GM12873 (cell line): ENCODE results near the gene ADAMTS9.

Source experiments
- TF ChIP-seq, protein P1 (sequence below): IDR thresholded peaks from 2 replicates; pipeline ENCODE4 v1.5.1; 2012; ENCODE audit warnings: low read depth, mild to moderate bottlenecking, moderate library complexity, low read length, control low read depth; ENCODE audit not compliant: insufficient read depth; ENCODE audit errors: missing control alignments

The ADAMTS9 gene

DNA sequence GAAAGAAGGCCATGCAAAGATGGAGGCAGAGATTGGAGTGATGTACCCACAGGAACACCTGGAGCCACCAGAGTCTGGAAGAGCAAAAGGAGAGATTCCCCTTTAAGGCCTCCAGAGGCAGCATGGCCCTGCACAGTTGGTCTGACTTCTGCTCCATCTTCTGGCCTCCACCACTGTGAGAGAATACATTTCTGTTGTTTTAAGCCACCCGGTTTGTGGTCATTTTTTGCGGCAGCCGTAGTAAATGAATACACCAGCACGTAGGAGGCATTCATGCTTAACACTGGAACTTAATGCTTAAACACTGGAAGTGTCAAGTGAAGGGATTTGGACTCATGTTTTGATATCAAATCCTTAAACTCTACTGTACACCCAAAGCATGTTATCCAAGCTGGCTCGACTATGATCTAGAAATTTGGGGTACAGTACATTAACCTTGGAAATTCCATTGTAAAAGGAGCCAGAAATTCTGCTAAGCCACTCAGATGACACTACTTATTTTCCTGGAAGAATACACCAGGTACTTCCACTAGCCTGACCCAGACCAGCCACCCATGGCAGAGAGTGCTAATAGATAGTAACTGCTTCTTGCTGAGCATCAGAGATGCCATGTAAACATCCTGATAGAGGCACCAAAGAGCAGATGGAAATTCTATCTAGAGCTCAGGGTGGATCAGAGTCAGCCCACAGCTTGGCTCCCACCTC lies 190.9 kb downstream of the ADAMTS9 start:
- TF ChIP-seq, protein P1, sequence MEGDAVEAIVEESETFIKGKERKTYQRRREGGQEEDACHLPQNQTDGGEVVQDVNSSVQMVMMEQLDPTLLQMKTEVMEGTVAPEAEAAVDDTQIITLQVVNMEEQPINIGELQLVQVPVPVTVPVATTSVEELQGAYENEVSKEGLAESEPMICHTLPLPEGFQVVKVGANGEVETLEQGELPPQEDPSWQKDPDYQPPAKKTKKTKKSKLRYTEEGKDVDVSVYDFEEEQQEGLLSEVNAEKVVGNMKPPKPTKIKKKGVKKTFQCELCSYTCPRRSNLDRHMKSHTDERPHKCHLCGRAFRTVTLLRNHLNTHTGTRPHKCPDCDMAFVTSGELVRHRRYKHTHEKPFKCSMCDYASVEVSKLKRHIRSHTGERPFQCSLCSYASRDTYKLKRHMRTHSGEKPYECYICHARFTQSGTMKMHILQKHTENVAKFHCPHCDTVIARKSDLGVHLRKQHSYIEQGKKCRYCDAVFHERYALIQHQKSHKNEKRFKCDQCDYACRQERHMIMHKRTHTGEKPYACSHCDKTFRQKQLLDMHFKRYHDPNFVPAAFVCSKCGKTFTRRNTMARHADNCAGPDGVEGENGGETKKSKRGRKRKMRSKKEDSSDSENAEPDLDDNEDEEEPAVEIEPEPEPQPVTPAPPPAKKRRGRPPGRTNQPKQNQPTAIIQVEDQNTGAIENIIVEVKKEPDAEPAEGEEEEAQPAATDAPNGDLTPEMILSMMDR, result no peak

DNA sequence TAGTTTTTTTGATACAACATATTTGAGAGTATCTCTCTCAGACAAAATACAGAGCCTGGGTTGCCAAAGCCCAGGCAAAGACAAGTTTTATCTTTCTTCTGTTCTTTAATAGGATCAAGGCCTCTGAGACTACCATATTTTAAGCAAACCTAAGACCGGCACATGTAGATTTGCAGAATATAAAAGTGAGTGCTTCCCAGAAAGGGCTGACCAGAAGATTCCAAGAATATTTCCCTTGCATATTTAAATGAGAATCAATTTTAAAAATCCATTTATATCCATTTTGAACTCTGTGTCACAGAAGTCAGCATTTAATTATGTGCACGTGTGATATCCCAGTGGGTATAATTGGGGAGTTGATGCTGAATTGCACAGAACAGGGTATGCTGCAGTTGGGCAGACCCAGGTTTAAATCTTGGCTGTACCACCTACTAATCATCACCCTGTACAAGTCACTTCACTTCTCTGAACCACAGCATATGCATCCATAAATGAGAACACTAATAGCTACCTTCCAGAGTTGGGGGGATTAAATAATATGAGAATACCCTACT lies 191.9 kb downstream of the ADAMTS9 start:
- TF ChIP-seq, protein P1, result no peak

DNA sequence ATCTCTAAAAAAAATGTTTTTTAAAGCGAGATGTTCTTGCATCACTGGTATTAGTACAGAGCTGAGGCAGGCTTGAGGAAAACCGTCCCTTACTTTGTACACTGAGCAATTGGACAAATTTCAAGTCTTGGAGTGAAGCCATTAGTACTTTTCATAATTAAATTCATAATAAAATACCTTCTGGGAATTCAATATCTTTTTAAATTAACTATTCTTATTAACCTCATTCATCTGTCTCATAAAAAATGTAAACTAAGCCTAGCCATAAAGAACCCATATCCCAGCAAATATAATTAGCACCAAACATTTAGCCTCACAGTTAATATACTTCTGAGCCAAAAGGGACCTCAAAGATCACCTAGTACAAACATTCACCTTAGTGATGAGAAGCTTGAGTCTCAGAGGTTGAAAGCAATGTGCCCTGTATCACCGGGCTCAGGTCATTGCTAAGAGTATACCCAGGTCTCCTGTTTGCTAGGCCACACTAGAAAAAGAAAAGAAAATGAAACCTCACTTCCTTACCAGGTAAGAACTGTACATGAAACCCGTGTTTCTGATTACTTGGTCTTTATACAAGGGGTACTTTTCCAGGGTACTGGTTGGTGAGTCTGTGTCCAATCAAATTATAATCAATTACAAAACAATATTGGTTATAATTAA lies 192.5 kb downstream of the ADAMTS9 start:
- TF ChIP-seq, protein P1, result no peak

DNA sequence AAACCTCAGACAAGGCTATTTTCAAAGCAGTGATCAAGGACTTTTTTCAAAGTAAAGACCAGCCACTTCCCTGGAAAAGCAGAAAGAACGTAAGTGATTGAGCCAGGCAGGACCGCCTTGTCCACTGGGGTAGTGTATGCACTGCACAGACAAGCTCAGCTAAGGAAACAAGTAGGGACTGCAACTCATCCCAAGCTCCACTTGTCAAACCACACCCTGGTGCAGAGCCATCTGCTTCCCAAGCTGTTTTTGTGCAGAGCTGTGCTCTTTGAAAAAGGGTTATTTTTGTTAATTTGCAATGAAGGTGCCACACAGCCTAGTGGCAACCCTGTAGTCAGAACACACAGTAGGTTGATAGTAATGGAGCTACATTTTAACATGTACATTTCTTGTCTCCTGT lies 193.3 kb downstream of the ADAMTS9 start:
- TF ChIP-seq, protein P1, result no peak

DNA sequence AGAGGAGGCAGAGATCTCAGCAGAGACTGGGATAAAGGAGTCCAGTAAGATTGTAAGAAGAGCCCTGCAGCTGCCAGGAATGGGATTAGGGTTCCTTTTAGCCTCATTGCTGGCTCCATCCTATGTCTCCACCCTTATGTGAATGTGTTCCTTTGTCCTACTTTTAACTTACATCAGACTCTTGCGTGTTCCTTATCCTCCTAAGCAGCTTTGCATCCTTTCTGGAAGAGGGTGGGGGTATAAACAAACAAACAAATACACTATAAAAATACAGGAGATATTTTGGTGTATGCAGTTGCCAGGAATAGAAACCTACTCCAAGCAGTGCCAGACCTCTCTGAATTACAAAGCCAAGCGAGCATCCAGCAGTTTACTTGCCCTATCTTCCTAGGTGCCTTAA lies 194.7 kb downstream of the ADAMTS9 start:
- TF ChIP-seq, protein P1, result no peak

DNA sequence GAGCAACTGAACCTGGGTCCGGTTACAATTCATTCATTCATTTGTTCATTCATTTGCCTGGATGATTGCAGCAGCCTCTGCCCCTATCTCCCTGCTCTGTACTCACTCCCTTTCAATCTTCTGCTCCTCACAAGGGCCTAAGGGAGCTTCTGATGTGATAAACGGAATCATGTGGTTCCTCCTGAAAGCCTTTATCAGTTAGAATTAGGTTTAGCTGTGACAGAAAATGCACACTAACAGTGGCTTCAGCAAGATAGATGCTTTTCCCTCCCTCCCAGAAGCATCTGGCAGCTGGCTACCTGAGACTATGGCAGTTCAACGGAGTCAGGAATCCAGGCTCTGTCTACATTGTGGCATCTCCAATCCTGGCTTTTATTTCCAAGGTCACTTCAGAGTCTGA lies 196.0 kb downstream of the ADAMTS9 start:
- TF ChIP-seq, protein P1, result no peak

- TF ChIP-seq, protein P1, result no peak
Observed at GRCh38 chr3:64490180-64490724, 197.5 kb downstream of the ADAMTS9 start.
